Muscle layer of duodenum (tissue), 2 donors: ENCODE data around the gene SLC9A8.

Experiments
- H3K27ac ChIP-seq: one replicate; pipeline ENCODE4 v1.7.0; 2013; ENCODE audit warnings: mild to moderate bottlenecking, low read length
- H3K27me3 ChIP-seq: one replicate; pipeline ENCODE4 v1.7.0; 2013; ENCODE audit warnings: low read depth, mild to moderate bottlenecking, control low read depth, low read length
- H3K36me3 ChIP-seq, 2 donors: one replicate each; pipeline ENCODE4 v1.7.0; 2013; ENCODE audit warnings: low read length in 2 of 2, control low read depth in 1 of 2, mild to moderate bottlenecking in 1 of 2; ENCODE audit not compliant: insufficient read depth in 2 of 2, control insufficient read depth in 1 of 2
- H3K4me1 ChIP-seq, 2 donors: one replicate each; pipeline ENCODE4 v1.7.0; 2013; ENCODE audit warnings: low read length in 2 of 2, mild to moderate bottlenecking in 2 of 2, control low read depth in 1 of 2, moderate library complexity in 1 of 2; ENCODE audit not compliant: insufficient read depth in 2 of 2, control insufficient read depth in 1 of 2
- H3K4me3 ChIP-seq, 2 donors: one replicate each; pipeline ENCODE4 v1.7.0; 2013; ENCODE audit warnings: low read length in 2 of 2, low read depth in 1 of 2, mild to moderate bottlenecking in 1 of 2
- H3K9me3 ChIP-seq, 2 donors: one replicate each; pipeline ENCODE4 v1.7.0; 2013; ENCODE audit warnings: low read length in 2 of 2, control low read depth in 1 of 2, mild to moderate bottlenecking in 1 of 2; ENCODE audit not compliant: control insufficient read depth in 1 of 2
- donor health status: healthy.

The SLC9A8 gene

DNA sequence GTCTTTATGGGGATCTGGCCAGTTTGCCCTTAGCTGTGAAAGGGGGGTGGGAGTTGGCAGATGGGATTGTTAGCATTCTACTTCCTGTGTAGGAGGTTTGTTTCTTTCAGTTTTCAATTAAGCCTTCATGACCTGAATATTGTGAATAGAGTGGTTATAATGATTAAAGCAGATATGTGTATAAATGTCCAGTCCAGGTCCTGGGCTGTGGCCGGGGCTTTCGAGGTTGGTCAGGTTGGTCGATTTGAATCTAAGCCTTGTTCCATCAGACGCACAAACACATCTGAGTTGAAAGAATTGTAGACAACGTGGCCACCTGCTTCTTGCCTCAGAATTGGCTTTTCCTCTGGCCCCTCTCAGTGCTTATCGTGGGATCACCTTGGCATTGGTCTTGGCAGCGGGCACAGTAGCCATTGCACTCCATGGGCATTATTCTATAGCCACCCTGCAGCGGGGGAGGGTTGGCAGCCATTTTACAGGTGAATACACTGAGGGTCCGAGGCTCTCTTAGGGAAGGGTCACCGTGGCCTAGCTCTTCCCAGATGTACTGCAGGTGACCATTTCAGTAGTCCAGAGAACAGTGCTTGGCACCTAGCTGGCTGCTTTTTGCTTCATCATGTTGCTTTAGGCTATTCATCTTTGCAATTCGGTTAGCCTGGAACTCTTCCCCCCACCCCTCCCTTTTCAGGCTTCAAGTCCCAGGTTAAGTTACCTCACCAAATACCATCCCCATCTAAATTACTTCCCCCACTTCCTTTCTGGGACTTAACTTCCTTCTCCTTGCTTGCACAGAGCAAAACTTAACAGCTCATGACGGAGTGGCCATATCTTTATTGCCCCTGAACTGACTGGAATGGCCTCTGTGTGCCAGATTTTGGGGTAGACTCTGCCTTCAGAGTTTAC is 124.7 kb downstream of the SLC9A8 start:
- H3K4me3 ChIP-seq: peak overlapping the region; percentile 82 to 86
- peaks cover 18 to 37% of the 10 kb centered on the region in 2 donors for H3K4me1 ChIP-seq
- peak overlapping the region; percentile 87 for H3K27ac ChIP-seq
- peaks cover 9 to 13% of the 10 kb centered on the region in 2 donors for H3K36me3 ChIP-seq
- H3K9me3 ChIP-seq: no peaks in the 10 kb centered on the region
- H3K27me3 ChIP-seq: no peaks in the 10 kb centered on the region

DNA sequence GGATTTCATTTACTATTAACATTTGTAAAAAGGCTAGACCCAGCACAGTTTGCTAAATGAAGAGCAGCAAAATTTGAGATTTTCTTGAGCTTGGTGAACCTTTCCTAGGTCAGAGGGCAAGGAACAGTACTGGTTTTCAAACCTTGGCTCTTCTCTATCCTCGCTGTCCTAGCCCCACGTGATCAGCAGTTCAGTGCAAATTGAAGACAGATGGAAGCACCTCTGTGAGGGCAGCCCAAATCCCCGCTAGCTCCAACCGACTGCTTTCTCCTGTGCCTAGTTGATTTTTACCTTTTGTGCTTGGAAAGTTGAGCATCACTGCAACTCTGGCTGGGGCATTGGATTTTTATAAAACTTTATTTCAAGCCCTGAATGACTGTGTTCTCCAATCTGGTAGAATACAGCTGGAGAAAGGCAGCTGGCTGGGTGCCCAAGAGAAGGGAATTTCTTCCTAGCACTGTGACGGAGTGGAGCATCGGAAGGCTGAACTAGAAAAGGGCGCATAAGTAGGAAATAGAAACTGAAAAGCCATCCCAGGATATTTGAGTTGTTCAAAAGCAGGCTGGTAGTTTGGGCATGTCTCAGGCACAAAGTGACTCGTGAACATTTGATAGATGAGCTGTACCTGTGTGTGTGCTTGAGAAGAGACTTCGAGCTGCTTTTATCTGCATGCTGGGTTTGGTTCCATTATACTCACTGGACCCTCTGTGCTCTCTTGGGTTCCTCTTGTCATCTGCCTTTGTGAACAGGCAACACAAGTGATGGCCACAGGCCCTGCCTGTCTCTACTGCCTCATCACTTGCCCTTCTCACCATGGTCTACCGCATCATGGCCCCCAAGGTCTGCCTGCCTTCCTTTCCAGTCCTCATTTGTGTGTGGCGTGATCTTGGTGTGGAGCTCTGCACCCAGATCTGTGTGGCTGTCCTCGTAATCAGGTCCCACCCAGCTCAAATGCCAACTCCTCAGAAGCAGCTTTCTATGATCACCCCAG is 125.8 kb downstream of the SLC9A8 start:
- Histone ChIP-seq H3K4me1 (peaks cover 18 to 37% of the 10 kb centered on the region in 2 donors), H3K27ac (peak overlapping the region; percentile 87), H3K4me3 (peak overlapping the region; percentile 82 to 86), H3K36me3 (peaks cover 15 to 17% of the 10 kb centered on the region in 2 donors), H3K27me3 (no peaks in the 10 kb centered on the region), H3K9me3 (no peaks in the 10 kb centered on the region)

DNA sequence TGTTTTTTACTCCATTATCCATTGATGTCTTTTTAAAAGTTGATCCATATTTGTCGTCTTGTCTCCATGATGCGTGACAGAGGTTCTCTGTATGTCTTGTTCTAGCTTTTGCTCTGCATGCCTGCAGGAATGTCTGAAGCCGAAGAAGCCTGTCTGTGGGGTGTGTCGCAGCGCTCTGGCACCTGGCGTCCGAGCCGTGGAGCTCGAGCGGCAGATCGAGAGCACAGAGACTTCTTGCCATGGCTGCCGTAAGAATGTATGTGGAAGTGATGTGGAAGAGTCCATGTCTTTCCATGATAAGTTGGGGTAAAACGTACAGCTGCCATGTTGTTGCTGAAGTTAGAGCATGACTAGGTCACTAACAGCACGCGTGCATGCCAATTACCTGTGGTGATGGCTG is 128.8 kb downstream of the SLC9A8 start:
- Histone ChIP-seq H3K27ac (no peak overlapping the region), H3K27me3 (no peaks in the 10 kb centered on the region), H3K36me3 (peaks cover 31% of the 10 kb centered on the region in 2 donors), H3K4me3 (no peak overlapping the region), H3K9me3 (no peaks in the 10 kb centered on the region), H3K4me1 (peaks cover 18 to 32% of the 10 kb centered on the region in 2 donors)
